ENCODE data around the gene EGFL8.
"Not testable (repeated sequence)": the region's sequence is repeated elsewhere in the genome, so short reads cannot be mapped to it uniquely, and the experiment has no call there.

Gene EGFL8

DNA sequence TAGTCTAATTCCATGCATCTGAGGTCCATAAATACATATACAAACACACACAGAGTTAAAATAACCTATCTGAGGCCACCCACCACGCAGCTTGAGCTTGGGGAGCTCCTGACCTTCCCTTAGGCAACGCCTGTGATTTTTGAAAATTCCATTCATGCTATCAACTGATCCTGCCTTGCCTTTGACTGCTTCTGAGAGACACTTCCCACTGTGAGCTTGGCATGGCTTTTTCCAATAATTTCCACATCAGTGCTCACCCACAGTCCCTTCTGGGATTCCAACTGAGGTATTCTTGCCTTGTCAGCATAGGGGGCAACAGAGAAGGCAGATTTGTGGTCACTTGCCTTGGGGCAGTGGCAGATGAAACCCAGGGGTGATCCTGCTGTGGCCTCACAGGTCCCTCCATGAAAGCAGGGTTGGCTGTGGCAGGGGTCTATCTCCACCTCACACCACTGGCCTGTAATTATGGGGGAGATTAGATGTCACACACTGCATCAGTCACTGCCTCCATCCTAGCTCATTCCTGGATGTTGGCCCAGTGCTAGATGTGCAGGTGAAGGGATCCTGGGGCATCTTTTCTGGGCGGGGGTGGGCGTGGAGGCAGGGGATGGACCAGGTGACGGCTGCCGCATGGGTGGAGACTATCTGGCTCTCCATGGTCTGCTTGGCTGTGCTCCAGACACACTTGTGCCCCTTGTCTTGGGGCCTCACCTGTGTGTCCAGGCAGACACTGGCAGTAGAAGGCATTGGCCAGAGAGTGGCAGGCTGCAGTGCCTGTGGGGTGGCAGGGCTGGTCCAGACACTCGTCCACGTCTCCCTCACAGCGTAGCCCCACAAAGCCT is 39.3 kb downstream of the EGFL8 start:
- Histone ChIP-seq H3K27ac (no peak overlapping the region), H3K9me3 (ENCODE audit: severe bottlenecking) (no peaks in the 10 kb centered on the region), H3K36me3 (no peaks in the 10 kb centered on the region), H3K4me3 (ENCODE audit: low read depth, low read length) (no peak overlapping the region), H3K27me3 (ENCODE audit: insufficient read depth, low read depth, severe bottlenecking) (no peaks in the 10 kb centered on the region)
- TF ChIP-seq, protein P1, sequence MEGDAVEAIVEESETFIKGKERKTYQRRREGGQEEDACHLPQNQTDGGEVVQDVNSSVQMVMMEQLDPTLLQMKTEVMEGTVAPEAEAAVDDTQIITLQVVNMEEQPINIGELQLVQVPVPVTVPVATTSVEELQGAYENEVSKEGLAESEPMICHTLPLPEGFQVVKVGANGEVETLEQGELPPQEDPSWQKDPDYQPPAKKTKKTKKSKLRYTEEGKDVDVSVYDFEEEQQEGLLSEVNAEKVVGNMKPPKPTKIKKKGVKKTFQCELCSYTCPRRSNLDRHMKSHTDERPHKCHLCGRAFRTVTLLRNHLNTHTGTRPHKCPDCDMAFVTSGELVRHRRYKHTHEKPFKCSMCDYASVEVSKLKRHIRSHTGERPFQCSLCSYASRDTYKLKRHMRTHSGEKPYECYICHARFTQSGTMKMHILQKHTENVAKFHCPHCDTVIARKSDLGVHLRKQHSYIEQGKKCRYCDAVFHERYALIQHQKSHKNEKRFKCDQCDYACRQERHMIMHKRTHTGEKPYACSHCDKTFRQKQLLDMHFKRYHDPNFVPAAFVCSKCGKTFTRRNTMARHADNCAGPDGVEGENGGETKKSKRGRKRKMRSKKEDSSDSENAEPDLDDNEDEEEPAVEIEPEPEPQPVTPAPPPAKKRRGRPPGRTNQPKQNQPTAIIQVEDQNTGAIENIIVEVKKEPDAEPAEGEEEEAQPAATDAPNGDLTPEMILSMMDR (IDR thresholded peaks at IDR 0.05; ENCODE audit: low read depth, low read length) = no peak
- DNase-seq = no peak

DNA sequence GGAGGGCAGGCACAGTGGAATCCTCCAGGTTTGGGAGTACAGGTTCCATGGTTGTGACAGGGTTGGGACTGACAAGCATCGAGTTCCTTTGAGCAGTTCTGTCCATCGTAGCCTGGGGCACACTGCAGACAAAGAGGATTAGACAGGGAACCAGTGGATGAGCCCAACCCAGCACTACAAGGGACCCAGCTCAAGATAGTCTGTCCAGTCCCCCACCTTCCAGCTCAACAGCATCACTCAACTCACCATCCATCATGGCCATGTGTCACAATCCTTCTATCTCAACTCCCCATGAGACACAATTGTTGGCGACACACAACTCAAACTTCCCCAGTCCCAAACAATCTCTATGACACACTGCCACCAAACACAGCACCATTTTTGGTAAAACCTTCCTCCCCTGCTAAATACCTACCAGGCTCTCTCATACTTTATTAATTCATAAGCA is 39.9 kb downstream of the EGFL8 start:
- no peaks in the 10 kb centered on the region for H3K36me3 ChIP-seq
- DNase-seq = no peak
- H3K27me3 ChIP-seq (ENCODE audit: insufficient read depth, low read depth, severe bottlenecking) = no peaks in the 10 kb centered on the region
- no peak overlapping the region for H3K4me3 ChIP-seq (ENCODE audit: low read depth, low read length)
- TF ChIP-seq, protein P1 (IDR thresholded peaks at IDR 0.05; ENCODE audit: low read depth, low read length) = no peak
- no peak overlapping the region for H3K27ac ChIP-seq
- no peaks in the 10 kb centered on the region for H3K9me3 ChIP-seq (ENCODE audit: severe bottlenecking)

DNA sequence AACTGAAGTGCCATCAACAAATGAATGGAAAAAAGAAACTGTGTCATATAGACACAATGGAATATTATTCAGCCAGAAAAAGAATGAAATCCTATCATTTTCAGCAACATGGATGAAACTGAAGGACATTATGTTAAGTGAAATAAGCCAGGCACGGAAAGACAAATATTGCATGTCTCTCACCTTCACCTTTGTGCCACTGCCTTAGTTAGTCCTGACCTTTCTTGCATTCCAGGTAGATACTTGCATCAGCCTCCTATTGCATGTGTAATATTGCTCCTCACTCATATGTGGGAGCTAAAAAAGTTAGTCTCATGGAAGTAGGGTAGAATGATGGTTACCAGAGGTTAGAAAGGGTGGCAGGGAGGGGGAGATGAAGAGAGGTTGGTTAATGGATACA is 44.6 kb downstream of the EGFL8 start:
- H3K4me3 ChIP-seq (ENCODE audit: low read depth, low read length) = no peak overlapping the region
- TF ChIP-seq, protein P1 (IDR thresholded peaks at IDR 0.05; ENCODE audit: low read depth, low read length) = no peak
- no peaks in the 10 kb centered on the region for H3K36me3 ChIP-seq
- no peak overlapping the region for H3K27ac ChIP-seq
- no peaks in the 10 kb centered on the region for H3K9me3 ChIP-seq (ENCODE audit: severe bottlenecking)
- no peak for DNase-seq
- no peaks in the 10 kb centered on the region for H3K27me3 ChIP-seq (ENCODE audit: insufficient read depth, low read depth, severe bottlenecking)

DNA sequence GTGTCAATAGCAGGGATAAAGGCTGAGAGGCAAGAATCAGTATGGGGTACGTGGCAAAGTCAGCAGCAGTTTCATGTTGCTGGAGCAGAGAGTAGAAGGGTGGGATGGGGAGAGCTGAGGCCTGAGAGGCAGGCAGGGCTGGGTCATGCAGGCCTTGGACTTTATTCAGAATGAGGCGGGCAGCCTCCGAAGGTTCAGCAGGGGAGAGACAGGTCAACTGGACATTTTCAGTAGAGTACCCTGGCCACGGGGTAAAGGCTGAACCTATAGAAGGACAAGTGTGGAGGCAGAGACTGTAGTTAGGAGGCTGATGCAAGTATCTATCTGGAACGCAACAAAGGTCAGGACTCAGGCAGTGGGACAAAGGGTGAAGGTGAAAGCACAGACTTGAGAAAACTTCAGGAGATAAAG is 45.8 kb downstream of the EGFL8 start:
- Histone ChIP-seq H3K27ac (no peak overlapping the region), H3K4me3 (ENCODE audit: low read depth, low read length) (no peak overlapping the region), H3K9me3 (ENCODE audit: severe bottlenecking) (no peaks in the 10 kb centered on the region), H3K27me3 (ENCODE audit: insufficient read depth, low read depth, severe bottlenecking) (peaks cover 6% of the 10 kb centered on the region), H3K36me3 (no peaks in the 10 kb centered on the region)
- no peak for DNase-seq
- TF ChIP-seq, protein P1 (IDR thresholded peaks at IDR 0.05; ENCODE audit: low read depth, low read length) = no peak

DNA sequence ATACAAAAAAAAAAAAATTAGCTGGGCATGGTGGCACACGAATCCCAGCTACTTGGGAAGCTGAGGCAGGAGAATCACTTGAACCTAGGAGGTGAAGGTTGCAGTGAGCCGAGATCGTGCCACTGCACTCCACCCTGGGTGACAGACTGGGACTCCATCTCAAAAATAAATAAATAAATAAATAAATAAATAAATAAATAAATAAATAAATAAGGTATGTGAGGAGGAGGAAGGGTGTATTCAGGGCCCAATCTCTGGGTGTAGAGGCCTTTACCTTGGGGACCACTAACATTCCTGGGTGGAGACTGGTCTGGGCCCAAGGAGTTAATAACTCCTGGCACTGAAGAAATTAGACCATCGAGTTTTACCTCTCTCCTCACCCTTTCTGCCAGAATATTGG is 47.0 kb downstream of the EGFL8 start:
- H3K4me3 ChIP-seq (ENCODE audit: low read depth, low read length); H3K27me3 ChIP-seq (ENCODE audit: insufficient read depth, low read depth, severe bottlenecking); H3K9me3 ChIP-seq (ENCODE audit: severe bottlenecking); H3K36me3 ChIP-seq; H3K27ac ChIP-seq; DNase-seq: not testable (repeated sequence)

DNA sequence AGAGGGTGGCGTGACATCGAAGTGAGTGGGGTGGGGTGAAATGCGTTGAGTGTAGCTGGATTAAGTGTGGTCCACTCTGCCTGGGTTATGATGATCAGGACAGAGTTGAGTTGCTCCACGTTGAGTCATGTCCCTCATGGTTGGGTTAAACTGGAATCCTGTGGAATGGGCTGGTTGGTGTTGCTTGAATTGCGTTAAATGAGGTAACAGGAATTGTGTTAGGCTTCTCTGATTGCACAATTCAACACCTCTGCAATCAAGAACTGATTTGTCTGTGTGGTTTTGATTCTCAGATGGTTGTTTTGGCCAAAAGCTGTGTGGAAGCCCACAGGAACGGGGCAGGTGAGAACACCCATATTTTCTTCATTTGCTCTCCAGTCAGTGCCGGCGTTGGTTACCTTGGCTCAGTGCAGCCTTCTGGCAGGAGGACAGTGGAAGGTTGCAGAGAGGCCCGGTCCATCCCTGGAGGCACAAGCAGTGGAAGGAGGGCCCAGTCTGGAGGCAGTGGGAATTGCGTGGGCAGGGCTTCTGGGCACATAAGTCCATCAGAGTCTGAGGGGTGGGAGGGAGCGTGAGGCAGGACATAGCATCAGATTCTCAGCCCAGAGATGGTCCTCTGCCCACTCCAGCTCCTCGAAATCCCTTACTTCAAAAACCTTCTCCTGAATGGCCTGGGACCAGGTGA is 47.8 kb downstream of the EGFL8 start:
- Histone ChIP-seq H3K36me3 (no peaks in the 10 kb centered on the region), H3K27me3 (ENCODE audit: insufficient read depth, low read depth, severe bottlenecking) (peaks cover 10% of the 10 kb centered on the region), H3K9me3 (ENCODE audit: severe bottlenecking) (no peaks in the 10 kb centered on the region), H3K27ac (no peak overlapping the region), H3K4me3 (ENCODE audit: low read depth, low read length) (no peak overlapping the region)
- TF ChIP-seq, protein P1 (IDR thresholded peaks at IDR 0.05; ENCODE audit: low read depth, low read length) = no peak
- DNase-seq = no peak

Measured in WERI-Rb-1 (cell line).